Upper lobe of right lung (tissue), 1 donor: ENCODE results near the gene WIPF1. TPM values are rescaled to one million over a fixed set of nuclear protein-coding genes. Genes with fewer than 3 reads are reported as not detected.

Source experiments
- ATAC-seq: fragments of 200-7000 bp; cut with Tn5 transposase; one replicate; pipeline ENCODE4 v1.9.1; 2020; ENCODE audit warnings: mild to moderate bottlenecking, moderate library complexity
- DNase-seq: peaks from one replicate; pipeline ENCODE4 v3.0.0-alpha.2; 2020
- H3K27ac ChIP-seq: fragments of 200-600 bp; one replicate; pipeline ENCODE4 v1.8.0; 2022
- H3K27me3 ChIP-seq: fragments of 200-600 bp; one replicate; pipeline ENCODE4 v1.8.0; 2022; ENCODE audit warnings: mild to moderate bottlenecking
- H3K36me3 ChIP-seq: fragments of 200-600 bp; one replicate; pipeline ENCODE4 v1.8.0; 2022
- H3K4me1 ChIP-seq: fragments of 200-600 bp; one replicate; pipeline ENCODE4 v1.8.0; 2022
- H3K4me3 ChIP-seq: fragments of 200-600 bp; one replicate; pipeline ENCODE4 v1.8.0; 2022; ENCODE audit warnings: mild to moderate bottlenecking
- H3K9me3 ChIP-seq: fragments of 200-600 bp; one replicate; pipeline ENCODE4 v1.8.0; 2022
- intact Hi-C: fragments of 100-400 bp; cut with DNase I; formaldehyde crosslinking; loops from one replicate; pipeline ENCODE4 v1.11.0; 2022
- total RNA-seq: library from RNA; stranded (reverse); fragmentation: NEBNext Ultra II Directional; extraction: Animal tissue kit (Norgen Biotek cat#: 25700); gene quantifications from one replicate; pipeline ENCODE4 v1.2.1, GENCODE V29; 2021
- TF ChIP-seq, protein P1 (sequence below): fragments of 200-600 bp; IDR thresholded peaks from one replicate; pipeline ENCODE4 v1.8.0; 2022; ENCODE audit warnings: antibody characterized with exemption
- donor health status: DM: no; HTN: yes; CAD: no; lungs with severe emphysema.

Gene WIPF1
- total RNA-seq, 1 donor from 2014 or later: 71.5 TPM

DNA sequence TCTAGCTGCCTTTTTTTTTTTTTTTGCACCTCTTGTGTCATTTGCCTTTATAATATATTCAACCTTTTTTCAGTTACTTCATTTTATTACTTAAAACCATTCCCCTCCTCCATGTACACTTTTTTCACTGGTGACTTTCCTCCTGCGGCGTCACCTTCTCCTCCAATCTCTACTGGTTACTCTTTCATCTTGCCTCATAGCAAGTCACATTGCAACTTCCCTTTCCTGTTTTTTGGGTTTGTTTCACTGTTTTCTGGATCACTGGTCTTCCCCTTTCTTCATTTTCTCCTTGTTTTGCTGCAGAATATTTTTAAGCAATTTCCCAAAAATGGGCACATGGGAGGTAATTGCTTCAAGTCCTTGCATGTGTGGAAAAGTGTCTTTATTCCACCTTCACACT lies 73.1 kb downstream of the WIPF1 start:
- no peaks in the 10 kb centered on the region for H3K9me3 ChIP-seq
- ATAC-seq: peak; percentile 76
- no peak overlapping the region for H3K27ac ChIP-seq
- H3K4me3 ChIP-seq: no peak overlapping the region
- TF ChIP-seq, protein P1, sequence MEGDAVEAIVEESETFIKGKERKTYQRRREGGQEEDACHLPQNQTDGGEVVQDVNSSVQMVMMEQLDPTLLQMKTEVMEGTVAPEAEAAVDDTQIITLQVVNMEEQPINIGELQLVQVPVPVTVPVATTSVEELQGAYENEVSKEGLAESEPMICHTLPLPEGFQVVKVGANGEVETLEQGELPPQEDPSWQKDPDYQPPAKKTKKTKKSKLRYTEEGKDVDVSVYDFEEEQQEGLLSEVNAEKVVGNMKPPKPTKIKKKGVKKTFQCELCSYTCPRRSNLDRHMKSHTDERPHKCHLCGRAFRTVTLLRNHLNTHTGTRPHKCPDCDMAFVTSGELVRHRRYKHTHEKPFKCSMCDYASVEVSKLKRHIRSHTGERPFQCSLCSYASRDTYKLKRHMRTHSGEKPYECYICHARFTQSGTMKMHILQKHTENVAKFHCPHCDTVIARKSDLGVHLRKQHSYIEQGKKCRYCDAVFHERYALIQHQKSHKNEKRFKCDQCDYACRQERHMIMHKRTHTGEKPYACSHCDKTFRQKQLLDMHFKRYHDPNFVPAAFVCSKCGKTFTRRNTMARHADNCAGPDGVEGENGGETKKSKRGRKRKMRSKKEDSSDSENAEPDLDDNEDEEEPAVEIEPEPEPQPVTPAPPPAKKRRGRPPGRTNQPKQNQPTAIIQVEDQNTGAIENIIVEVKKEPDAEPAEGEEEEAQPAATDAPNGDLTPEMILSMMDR: no peak
- H3K36me3 ChIP-seq: no peaks in the 10 kb centered on the region
- DNase-seq: no peak
- intact Hi-C loops: no loop called here
- no peaks in the 10 kb centered on the region for H3K4me1 ChIP-seq
- no peaks in the 10 kb centered on the region for H3K27me3 ChIP-seq

- no peak for DNase-seq
- TF ChIP-seq, protein P1: peak; percentile 25
- no peaks in the 10 kb centered on the region for H3K36me3 ChIP-seq
- no peaks in the 10 kb centered on the region for H3K9me3 ChIP-seq
- peak; percentile 72 for ATAC-seq
- no peak overlapping the region for H3K4me3 ChIP-seq
- no peaks in the 10 kb centered on the region for H3K27me3 ChIP-seq
- no peaks in the 10 kb centered on the region for H3K4me1 ChIP-seq
- H3K27ac ChIP-seq: no peak overlapping the region
- intact Hi-C loops: no loop called here
Measured at GRCh38 chr2:174522553-174522952, 75.1 kb downstream of the WIPF1 start.

DNA sequence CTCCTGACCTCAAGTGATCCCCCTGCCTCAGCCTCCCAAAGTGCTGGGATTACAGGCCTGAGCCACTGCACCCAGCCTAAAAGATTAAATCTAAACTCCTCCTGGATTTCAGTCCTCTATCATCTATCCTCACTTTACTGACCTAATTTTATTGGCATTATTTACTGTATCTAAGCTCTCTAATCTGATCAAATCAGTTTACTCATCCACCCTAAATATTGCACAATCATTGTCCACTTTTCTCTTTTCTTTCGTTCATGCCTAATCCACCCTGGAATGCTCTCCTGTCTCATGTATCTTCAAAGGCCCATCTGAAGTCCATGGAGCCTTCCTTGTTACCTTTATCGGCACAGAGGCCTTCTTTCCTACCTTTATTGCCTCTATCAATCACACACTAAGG lies 79.2 kb downstream of the WIPF1 start:
- ATAC-seq (no peak), DNase-seq (no peak)
- Histone ChIP-seq H3K9me3 (no peaks in the 10 kb centered on the region), H3K4me3 (no peak overlapping the region), H3K27ac (no peak overlapping the region), H3K27me3 (no peaks in the 10 kb centered on the region), H3K36me3 (no peaks in the 10 kb centered on the region), H3K4me1 (no peaks in the 10 kb centered on the region)
- TF ChIP-seq, protein P1: no peak
- intact Hi-C loops: no loop called here

DNA sequence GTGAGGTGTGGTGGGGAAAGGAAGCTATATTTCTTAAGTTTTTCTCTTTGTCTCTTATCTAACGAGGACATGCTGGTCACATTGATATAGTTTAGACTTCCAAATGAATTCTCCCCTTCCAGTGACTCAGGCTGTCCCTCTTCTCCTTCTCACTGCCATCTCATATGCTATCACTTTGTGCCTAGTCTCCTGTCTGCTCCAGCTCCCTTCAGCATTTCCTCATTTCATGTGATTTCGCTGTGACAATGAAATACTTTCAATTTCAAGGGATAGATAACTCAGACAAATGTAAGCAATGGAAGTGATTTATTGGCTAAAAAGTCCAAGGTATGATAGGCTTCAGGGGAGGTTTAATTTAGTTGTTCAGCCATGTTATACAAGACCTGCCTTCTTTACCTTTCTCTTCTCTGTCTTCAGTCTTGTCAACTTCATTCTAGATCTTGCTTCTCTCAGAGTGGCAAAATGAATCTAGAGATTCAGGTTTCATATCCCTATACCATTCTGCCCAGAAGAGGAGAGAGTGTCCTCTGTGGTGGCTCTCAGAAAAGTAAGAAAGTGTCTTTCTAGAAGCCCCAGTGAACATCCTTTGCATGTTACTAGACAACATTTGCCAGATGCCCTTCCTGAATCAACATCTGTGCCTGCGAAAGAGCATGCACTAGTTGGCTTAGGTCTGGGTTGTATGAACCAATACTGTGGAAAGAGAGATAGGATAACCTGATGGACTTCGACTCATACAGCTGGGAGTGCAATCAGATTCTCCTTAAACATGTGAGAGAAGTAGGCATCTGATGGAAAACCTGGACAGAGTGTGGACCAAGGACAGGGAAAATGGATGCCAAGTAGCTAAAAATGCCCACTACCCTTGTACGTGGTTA lies 80.9 kb downstream of the WIPF1 start:
- H3K36me3 ChIP-seq: no peaks in the 10 kb centered on the region
- intact Hi-C loops: no loop called here
- no peaks in the 10 kb centered on the region for H3K27me3 ChIP-seq
- ATAC-seq: peak; percentile 17
- no peak for DNase-seq
- no peaks in the 10 kb centered on the region for H3K4me1 ChIP-seq
- H3K9me3 ChIP-seq: no peaks in the 10 kb centered on the region
- TF ChIP-seq, protein P1: no peak
- H3K27ac ChIP-seq: no peak overlapping the region
- H3K4me3 ChIP-seq: no peak overlapping the region

DNA sequence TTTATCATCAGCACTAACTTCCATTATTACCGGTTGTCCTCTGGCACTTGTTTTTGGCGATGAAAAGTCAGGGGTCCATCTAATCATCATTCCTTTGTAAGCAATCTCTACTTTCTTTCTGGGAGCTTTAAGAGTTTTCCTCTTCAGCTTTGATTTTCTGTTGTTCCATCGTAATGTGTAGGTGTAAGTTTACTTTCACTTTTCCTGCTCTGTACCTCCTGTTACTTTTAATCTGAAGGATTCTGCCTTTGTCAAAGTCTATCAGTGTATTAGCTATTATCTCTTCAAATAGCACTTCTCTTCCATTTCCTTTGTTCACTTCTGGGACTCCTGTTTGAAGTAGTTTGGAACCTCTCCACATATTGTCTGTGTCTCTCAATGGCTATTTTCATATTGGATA lies 85.3 kb downstream of the WIPF1 start:
- no peaks in the 10 kb centered on the region for H3K36me3 ChIP-seq
- TF ChIP-seq, protein P1: no peak
- peaks cover 7% of the 10 kb centered on the region for H3K9me3 ChIP-seq
- H3K27me3 ChIP-seq: no peaks in the 10 kb centered on the region
- no peak for DNase-seq
- no peak for ATAC-seq
- no peaks in the 10 kb centered on the region for H3K4me1 ChIP-seq
- H3K4me3 ChIP-seq: no peak overlapping the region
- intact Hi-C loops: no loop called here
- no peak overlapping the region for H3K27ac ChIP-seq
